Prostate gland (tissue), 2 donors: ENCODE data around the gene GNG4. TPM values are rescaled to one million over a fixed set of nuclear protein-coding genes. Genes with fewer than 3 reads are reported as not detected.
"Not testable (repeated sequence)": the region's sequence is repeated elsewhere in the genome, so short reads cannot be mapped to it uniquely, and the experiment has no call there.

ENCODE experiments used
- DNase-seq: peaks from one replicate; pipeline ENCODE4 v3.0.0-alpha.2; 2019; ENCODE audit warnings: low spot score
- H3K27ac ChIP-seq, 2 donors: fragments of 200-600 bp; sonication (generic); 2 replicates each; pipeline ENCODE4 v1.5.1; 2017 to 2019
- H3K27me3 ChIP-seq: fragments of 200-600 bp; sonication (generic); replicated peaks from 2 replicates; pipeline ENCODE4 v1.5.1; 2019; ENCODE audit not compliant: insufficient read depth
- H3K36me3 ChIP-seq, 2 donors: fragments of 200-600 bp; sonication (generic); 1 replicate in 1 of 2; 2 replicates in 1 of 2; pipeline versions ENCODE4 v1.5.1 to v1.8.1; 2017 to 2019
- H3K4me1 ChIP-seq: fragments of 200-600 bp; sonication (generic); replicated peaks from 2 replicates; pipeline ENCODE4 v1.5.1; 2019
- H3K4me3 ChIP-seq, 2 donors: fragments of 200-600 bp; sonication (generic); 2 replicates each; pipeline ENCODE4 v1.5.1; 2017 to 2019
- H3K9me3 ChIP-seq: fragments of 200-600 bp; sonication (generic); 2 replicates; pipeline ENCODE4 v1.5.1; 2017
- POLR2A ChIP-seq: fragments of 450-650 bp; IDR thresholded peaks from one replicate; pipeline ENCODE4 v1.6.1; 2016; ENCODE audit warnings: antibody characterized with exemption, mild to moderate bottlenecking
- POLR2AphosphoS5 ChIP-seq: sonication (generic); formaldehyde crosslinking; IDR thresholded peaks from one replicate; pipeline ENCODE4 v1.6.1; 2017; ENCODE audit warnings: antibody characterized with exemption
- WGBS: methylation state at CpG from one replicate; pipeline ENCODE4 v1.1.5; 2018; 5-methylcytosine and 5-hydroxymethylcytosine counted together
- intact Hi-C: fragments of 100-400 bp; cut with DNase I; formaldehyde crosslinking; loops from one replicate; pipeline ENCODE4 v1.14.2; 2022
- total RNA-seq, 2 donors: library from RNA; depleted of rRNA; stranded (reverse); fragments of >200 nt; gene quantifications; one replicate each; pipeline ENCODE4 v1.1.0, GENCODE V29; 2016
- TF ChIP-seq, protein P1 (sequence below), 4 experiments: fragments of 200-600 bp in 2 of 4; fragments of 450-650 bp in 2 of 4; sonication (generic) in 2 of 4; IDR thresholded peaks; 1 replicate in 3 of 4; 2 replicates in 1 of 4; pipeline ENCODE4 v1.5.1; 2016 to 2019; ENCODE audit warnings: antibody characterized with exemption in 4 of 4, mild to moderate bottlenecking in 2 of 4, moderate library complexity in 2 of 4

Gene GNG4
- total RNA-seq, 2 donors from 2014 or later = 9.4 to 47.7 TPM

DNA sequence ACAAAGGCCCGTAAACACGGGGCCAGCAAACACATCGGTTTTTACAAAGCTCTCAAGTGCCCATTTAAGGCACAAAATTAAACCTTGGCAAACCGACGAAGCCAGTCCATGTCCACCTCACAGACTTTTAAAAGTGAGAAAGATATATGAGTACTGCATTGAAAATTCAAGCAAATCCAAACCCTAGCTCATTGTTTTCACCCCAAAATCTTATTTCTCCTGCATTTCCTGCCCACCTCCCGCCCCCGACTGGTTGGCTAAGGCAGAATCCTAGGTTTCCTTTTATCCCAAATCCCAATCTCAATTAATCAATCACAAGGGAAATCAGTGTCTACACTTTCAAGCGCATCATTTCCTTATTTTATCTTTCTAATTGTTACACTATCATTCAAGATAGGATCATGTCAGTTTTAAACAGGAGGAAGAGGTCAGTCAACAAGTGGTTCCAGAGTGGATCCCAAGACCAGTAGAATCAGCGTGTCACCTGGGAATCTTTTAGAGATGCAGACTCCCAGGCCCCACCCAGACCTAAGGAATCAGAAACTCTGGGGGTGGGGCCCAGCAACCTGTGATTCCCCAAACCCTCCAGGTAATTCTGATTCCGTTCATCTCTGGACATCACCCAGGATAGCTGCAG lies 1.7 kb upstream of the GNG4 start:
- WGBS = 53% methylated on average over 10 of the region's 10 CpGs

DNA sequence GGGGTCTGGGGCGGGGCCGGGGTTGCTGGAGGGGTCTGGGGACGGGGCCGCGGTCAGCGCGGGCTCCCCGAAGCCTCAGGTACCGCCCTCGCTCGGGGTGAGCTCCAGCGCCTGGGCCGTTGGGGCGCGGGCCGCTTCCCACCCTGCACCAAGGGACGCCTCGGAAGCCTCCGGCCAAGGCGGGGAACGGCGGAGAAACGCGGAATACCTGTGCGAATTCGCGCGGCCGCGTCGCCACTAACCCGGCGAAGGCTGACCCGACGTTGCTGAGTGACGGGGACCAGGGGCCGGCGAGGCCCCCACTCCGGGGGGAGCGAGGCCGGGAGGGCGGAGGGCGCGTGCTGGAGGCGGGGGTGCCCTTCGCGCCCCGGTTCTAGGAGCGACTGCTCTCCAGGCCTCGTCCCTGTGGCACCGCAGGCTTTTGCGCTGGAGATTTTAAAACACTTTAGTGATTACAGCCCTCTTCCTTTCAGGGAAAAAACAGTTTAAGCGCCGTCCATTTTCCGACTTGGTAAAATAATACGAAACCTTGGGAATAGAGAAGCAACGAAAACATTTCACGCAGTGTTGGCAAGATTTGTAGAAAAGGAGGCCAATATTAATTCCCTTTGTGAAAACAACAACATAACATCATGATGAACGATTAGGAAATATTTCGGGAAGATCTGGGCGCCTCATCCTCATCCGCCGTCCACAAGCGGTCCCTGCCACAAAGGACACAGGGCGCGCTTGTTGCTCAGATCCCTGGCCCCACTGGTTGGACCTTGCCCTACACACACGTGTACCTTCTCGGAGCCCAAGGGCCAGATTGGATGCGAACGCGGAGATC lies 971 bp upstream of the GNG4 start:
- no peak for TF ChIP-seq POLR2AphosphoS5
- TF ChIP-seq, protein P1, sequence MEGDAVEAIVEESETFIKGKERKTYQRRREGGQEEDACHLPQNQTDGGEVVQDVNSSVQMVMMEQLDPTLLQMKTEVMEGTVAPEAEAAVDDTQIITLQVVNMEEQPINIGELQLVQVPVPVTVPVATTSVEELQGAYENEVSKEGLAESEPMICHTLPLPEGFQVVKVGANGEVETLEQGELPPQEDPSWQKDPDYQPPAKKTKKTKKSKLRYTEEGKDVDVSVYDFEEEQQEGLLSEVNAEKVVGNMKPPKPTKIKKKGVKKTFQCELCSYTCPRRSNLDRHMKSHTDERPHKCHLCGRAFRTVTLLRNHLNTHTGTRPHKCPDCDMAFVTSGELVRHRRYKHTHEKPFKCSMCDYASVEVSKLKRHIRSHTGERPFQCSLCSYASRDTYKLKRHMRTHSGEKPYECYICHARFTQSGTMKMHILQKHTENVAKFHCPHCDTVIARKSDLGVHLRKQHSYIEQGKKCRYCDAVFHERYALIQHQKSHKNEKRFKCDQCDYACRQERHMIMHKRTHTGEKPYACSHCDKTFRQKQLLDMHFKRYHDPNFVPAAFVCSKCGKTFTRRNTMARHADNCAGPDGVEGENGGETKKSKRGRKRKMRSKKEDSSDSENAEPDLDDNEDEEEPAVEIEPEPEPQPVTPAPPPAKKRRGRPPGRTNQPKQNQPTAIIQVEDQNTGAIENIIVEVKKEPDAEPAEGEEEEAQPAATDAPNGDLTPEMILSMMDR (IDR thresholded peaks at IDR 0.05) = no peak
- no peak for TF ChIP-seq POLR2A
- intact Hi-C loops = no loop called here
- no peak for DNase-seq
- no peaks in the 10 kb centered on the region for H3K36me3 ChIP-seq
- peak overlapping the region; percentile 89 to 90 for H3K27ac ChIP-seq
- H3K27me3 ChIP-seq = no peaks in the 10 kb centered on the region
- peak overlapping the region; percentile 49 to 70 for H3K4me3 ChIP-seq
- no peaks in the 10 kb centered on the region for H3K9me3 ChIP-seq
- WGBS = 9% methylated on average over 59 of the region's 71 CpGs
- no peaks in the 10 kb centered on the region for H3K4me1 ChIP-seq

More for the DNA sequence above, 1.7 kb upstream of the GNG4 start:
- intact Hi-C loops = no loop called here
- TF ChIP-seq POLR2AphosphoS5 = no peak
- no peak for TF ChIP-seq POLR2A
- TF ChIP-seq, protein P1 (IDR thresholded peaks at IDR 0.05) = no peak
- peak overlapping the region; percentile 89 to 90 for H3K27ac ChIP-seq
- H3K4me3 ChIP-seq = no peak overlapping the region
- H3K4me1 ChIP-seq = no peaks in the 10 kb centered on the region
- no peaks in the 10 kb centered on the region for H3K27me3 ChIP-seq
- no peaks in the 10 kb centered on the region for H3K9me3 ChIP-seq
- DNase-seq = no peak
- H3K36me3 ChIP-seq = no peaks in the 10 kb centered on the region

DNA sequence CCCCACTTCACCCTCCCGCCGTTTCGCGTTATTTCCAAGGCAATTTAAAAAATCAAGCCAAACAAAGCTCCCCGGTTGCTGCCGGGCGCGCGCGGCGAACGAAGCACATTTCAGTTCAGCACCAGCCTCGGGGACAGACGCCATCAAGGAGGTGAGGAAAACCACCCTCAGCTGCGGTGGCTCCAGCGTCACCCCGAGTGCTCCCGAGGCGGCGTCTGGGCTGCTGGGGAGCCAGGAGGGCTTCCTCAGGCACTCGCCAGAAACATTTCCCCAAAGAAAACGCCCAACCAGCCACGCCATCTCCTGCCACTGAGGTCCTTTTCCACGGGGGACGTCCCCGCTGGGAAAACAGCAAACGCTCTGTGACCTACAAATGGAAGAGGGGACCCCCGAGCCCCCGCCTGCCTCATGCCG lies 623 bp downstream of the GNG4 start:
- H3K4me1 ChIP-seq = no peaks in the 10 kb centered on the region
- H3K27me3 ChIP-seq = no peaks in the 10 kb centered on the region
- H3K27ac ChIP-seq = peak overlapping the region; percentile 89 to 90
- intact Hi-C loops = no loop called here
- peak overlapping the region; percentile 49 to 70 for H3K4me3 ChIP-seq
- peak; percentile 58 for DNase-seq
- TF ChIP-seq, protein P1 (IDR thresholded peaks at IDR 0.05) = no peak
- TF ChIP-seq POLR2A (no peak), POLR2AphosphoS5 (no peak)
- H3K36me3 ChIP-seq = no peaks in the 10 kb centered on the region
- H3K9me3 ChIP-seq = no peaks in the 10 kb centered on the region
- WGBS = 1% methylated on average over 28 of the region's 30 CpGs

DNA sequence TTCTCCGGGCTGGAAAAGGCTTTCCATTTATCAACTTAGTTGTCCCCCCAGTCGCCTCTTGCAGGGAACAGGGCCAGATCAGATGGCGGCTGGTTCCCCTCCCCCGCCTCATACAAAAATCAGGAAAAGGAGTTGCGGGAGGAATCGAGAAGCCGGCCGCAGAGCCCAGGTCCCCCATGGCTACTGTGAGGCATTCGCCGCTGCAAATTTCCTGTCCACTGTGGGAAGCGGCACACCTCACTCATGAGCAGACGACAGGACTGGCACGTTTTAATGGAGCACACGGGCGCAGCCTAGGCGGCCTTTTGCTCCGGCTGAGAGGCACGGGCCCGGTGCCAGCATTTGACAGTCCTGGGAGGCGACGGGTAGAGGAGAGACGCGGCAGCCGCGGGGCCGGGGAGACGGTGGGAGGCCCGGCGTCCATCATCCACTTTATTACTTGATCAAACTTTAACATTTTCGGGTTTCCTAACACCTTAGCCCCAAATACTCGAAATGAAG lies 1.1 kb downstream of the GNG4 start:
- H3K4me3 ChIP-seq = peak overlapping the region; percentile 49 to 70
- no peaks in the 10 kb centered on the region for H3K27me3 ChIP-seq
- intact Hi-C loops = no loop called here

DNA sequence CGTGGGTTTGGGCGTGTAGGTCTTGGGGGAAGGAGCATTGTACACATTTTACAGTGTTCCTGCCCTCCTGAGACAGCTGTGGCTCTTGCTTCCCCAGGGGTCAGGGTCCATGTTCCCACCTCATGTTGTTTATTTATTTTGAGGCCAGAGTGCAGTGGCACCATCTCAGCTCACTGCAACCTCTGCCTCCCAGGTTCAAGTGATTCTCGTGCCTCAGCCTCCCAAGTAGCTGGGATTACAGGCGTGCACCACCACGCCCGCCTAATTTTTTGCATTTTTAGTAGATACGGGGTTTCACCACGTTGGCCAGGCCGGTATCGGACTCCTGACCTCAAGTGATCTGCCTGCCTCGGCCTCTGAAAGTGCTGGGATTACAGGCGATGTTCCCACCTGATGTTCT lies 2.0 kb downstream of the GNG4 start:
- DNase-seq, H3K36me3 ChIP-seq, H3K4me3 ChIP-seq, H3K4me1 ChIP-seq, H3K9me3 ChIP-seq, intact Hi-C loops, H3K27me3 ChIP-seq, H3K27ac ChIP-seq: not testable (repeated sequence)
- 88% methylated on average over 12 of the region's 12 CpGs for WGBS

More for the DNA sequence above, 1.1 kb downstream of the GNG4 start:
- no peaks in the 10 kb centered on the region for H3K9me3 ChIP-seq
- 3% methylated on average over 31 of the region's 31 CpGs for WGBS
- H3K27ac ChIP-seq = peak overlapping the region; percentile 89 to 90
- peak; percentile 36 for DNase-seq
- H3K36me3 ChIP-seq = no peaks in the 10 kb centered on the region
- TF ChIP-seq POLR2A (no peak), POLR2AphosphoS5 (no peak)
- TF ChIP-seq, protein P1 (IDR thresholded peaks at IDR 0.05) = no peak
- H3K4me1 ChIP-seq = no peaks in the 10 kb centered on the region
